ENCODE measurements around the gene AADACL2.

Gene AADACL2, protein sequence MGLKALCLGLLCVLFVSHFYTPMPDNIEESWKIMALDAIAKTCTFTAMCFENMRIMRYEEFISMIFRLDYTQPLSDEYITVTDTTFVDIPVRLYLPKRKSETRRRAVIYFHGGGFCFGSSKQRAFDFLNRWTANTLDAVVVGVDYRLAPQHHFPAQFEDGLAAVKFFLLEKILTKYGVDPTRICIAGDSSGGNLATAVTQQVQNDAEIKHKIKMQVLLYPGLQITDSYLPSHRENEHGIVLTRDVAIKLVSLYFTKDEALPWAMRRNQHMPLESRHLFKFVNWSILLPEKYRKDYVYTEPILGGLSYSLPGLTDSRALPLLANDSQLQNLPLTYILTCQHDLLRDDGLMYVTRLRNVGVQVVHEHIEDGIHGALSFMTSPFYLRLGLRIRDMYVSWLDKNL

DNA sequence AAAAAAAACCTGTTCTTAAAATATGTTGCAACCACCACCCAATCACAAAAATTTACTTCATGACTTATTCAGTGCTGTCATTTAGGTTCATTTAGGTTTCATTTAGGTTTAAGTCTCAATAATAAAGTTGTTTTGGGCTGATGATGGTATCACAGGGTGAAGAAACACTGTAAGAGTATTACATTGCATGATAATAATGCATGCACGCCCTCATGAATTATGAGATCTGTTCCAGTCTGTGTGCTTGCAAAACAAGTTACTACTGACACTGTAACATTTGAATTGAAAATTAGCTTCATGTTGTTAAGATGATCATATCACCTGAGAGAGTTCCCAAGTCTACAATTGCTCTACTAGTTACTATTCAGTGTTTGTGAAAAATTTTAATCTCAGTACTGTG is at the start of gene AADACL2:
Gene AADACL2 (plus strand): TSS at position 315 of the 400 bp plus-strand sequence. CDS start 109 bp downstream, outside the sequence.
- DNase-seq (ENCODE audit: low read depth in 1 of 2, low spot score in 1 of 2): no peak

DNA sequence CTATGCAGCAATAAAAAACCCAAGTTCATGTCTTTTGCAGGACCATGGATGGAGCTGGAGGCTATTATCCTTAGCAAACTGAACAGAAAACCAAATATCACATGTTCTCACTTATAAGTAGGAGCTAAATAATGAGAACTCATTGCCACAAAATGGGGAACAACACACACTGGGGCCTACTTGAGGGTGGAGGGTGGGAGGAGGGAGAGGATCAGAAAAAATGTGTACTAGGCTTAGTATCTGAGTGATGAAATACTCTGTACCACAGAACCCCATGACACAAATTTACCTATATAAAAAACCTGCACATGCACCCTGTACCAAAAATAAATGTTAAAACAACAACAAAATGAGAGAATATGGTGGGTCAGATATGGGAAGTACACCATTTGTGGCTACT is 49.6 kb upstream of the AADACL2 start:
- no peak for DNase-seq (ENCODE audit: low read depth in 1 of 2, low spot score in 1 of 2)

DNA sequence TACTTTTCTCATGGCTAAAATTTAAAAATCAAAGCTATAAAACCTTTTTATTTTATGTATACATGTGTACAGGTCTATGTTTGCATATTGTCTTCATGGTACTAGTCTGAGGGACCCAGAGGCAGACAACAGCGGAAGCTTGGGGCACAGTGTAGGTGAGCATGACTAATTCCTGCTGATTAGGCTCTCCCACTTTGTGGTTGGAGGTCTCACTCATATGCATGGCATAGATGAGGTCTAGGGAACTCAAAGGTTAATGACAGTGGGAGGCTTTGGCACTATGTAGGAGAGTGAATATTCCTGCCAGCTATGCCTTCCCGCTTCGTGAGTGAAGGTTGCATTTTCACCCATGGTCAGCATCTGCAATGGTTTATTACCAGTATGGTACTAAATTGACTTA is 47.5 kb upstream of the AADACL2 start:
- DNase-seq (ENCODE audit: low read depth in 1 of 2, low spot score in 1 of 2): no peak

DNA sequence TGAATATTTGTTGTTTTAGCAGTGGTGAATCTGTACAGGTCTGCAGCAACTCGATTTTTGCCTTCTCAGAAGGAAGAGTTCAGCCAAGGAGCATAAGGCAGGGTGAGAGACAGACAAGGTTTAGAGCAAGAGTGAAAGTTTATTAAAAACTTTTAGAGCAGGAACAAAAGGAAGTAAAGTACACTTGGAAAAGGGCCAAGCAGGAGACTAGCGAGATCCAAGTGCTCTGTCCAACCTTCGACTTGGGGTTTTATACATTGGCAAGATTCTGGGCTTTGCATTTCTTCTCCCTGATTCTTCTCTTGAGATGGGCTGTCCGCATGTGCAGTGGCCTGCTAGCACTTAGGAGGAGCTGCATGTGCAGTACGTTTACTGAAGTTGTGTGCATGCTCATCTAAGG is 46.7 kb upstream of the AADACL2 start:
- DNase-seq (ENCODE audit: low read depth in 1 of 2, low spot score in 1 of 2): no peak

DNA sequence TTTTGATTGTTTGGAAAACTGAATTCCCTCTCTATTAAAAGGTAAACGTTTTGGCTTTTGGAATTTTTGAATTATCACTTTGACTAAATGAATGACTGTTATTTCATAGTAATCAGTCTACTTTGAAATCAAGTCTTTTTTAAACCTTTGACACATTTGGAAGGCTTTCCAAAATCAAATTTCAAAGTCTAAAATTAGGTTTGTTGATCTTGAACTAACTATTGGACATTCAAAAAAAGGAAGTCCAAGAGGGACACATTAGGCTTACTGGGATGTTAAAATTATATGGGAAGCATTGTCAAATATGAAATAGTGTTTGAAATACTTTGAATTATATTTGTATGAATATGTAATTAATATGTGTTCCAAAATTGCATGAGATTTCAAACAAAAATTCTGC is 45.2 kb upstream of the AADACL2 start:
- no peak for DNase-seq (ENCODE audit: low read depth in 1 of 2, low spot score in 1 of 2)

DNA sequence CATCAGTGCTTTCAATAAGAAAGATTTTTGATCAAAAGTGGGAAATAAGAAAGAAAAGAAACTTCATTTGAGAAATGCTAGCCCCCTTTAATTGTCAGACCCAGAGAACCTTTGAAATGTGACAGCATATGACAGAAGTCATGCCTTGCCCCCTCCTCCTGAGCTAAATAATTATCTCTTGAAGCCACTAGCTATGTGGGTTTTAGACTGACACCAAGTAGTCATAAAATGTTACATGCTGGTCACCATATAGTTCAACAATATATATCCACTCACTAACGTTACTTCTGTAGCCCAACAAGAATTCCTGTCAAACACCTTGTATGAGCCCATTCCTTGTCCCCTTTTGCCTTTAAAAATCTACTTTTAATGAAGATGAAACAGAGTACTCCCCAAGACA is 43.1 kb upstream of the AADACL2 start:
- no peak for DNase-seq (ENCODE audit: low read depth in 1 of 2, low spot score in 1 of 2)

DNA sequence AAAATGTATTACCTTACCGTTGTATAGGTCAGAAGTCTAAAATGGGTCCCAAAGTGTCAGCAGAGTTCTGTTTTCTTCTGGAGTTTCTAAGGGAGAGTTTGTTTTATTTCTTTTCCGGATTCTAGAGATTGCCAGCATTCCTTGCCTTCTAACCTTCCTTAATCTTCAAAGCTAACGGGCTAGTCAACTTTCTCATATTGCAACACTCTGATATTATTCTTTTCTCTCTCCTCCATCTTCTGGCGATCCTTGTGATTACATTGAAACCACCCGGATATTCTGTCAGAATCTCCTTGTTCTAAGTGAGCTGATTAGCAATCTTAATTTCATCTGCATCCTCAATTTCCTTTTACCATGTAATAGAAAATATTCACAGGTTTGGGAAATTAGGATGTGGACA is 36.2 kb upstream of the AADACL2 start:
- DNase-seq (ENCODE audit: low read depth in 1 of 2, low spot score in 1 of 2): no peak

DNA sequence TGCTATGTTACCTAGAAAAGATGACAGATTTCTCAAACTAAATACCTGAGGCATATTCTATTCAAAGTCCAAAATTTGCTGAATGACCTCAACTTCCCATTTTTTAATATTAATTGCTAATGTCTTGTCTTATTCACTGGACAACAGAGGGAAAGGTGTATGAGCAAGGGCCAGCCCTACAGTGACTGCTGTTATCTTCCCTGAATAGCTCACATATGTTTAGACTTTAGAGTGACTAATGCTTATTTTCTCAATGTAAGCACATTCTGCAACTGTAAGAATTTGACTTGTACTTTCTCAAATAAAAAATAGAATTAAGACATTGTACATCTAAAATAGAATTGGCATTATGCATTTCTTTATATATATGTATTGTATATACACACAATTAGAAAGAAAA is 26.5 kb upstream of the AADACL2 start:
- no peak for DNase-seq (ENCODE audit: low read depth in 1 of 2, low spot score in 1 of 2)

DNA sequence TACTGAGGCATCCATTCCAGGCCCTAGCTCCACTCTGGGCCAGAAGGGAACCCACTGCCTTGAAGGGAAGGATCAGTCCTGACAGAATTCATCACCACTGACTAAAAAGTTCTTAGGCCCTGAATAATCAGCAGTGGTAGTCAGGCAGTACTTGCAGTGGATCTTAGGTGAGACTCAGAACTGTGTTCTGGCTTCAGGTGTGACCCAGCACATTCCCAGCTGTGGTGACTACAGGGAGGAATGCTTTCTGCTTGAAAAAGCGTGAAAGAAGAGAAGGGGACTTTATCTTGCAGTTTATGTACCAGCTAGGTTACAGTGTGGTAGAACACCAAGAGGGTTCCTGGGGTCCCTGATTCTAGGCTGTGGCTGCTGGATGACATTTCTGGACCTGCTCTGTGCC is 24.9 kb upstream of the AADACL2 start:
- DNase-seq (ENCODE audit: low read depth in 1 of 2, low spot score in 1 of 2): no peak

DNA sequence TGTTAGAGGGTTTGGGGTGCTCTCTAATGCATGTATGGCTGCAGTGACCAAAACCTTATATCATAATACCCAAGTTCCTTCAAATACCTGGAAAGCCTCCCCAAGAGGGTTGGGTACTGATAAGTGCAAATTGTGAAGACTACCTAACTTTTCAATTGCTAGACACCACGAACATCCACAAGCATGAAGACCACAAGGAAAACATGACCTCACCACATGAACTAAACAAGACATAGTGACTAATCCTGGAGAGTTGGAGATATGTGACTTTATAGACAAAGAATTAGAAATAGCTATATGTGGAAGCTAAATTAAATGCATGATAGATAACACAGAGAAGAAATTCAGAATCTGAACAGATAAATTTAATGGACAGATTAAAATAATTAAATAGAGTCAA is 23.9 kb upstream of the AADACL2 start:
- no peak for DNase-seq (ENCODE audit: low read depth in 1 of 2, low spot score in 1 of 2)

DNA sequence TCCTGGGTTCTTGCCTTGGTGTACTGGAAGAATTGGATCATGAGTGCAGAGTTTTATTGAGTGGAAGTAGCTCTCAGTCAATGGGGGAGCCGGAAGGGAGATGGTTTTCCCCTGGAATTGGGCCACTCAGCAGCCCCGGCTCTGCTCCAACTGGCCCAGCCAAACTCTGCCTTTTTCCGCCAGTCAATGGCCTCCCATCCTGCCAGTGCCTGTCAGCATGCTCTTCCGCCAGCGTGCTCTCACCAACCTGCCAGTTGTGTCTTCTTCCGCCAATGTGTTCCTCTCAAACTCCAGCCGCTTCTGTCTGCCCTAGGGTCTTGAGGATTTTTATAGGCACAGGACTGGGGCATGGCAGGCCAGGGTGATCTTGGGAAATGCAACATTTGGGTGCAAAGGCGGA is 12.4 kb upstream of the AADACL2 start:
- no peak for DNase-seq (ENCODE audit: low read depth in 1 of 2, low spot score in 1 of 2)

DNA sequence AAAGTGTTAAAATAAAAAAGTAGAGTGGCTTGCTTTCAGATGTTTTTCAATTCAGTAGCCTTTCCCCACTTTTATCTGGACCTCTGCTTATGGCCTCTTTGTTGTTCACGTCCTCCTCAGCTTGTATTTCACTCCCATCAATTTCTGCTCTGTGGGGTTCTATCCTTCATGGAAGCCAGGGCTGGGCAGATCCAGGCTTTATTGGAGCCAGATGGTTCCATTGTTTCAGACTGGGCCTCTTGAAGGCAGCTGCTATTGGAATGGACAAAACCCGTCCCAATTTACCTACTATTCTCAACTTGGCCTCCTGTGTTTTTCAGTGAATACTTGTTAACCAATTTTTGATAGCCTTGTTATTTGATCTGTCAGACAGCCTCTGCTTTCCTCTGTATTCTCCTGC is 10.9 kb upstream of the AADACL2 start:
- no peak for DNase-seq (ENCODE audit: low read depth in 1 of 2, low spot score in 1 of 2)

DNA sequence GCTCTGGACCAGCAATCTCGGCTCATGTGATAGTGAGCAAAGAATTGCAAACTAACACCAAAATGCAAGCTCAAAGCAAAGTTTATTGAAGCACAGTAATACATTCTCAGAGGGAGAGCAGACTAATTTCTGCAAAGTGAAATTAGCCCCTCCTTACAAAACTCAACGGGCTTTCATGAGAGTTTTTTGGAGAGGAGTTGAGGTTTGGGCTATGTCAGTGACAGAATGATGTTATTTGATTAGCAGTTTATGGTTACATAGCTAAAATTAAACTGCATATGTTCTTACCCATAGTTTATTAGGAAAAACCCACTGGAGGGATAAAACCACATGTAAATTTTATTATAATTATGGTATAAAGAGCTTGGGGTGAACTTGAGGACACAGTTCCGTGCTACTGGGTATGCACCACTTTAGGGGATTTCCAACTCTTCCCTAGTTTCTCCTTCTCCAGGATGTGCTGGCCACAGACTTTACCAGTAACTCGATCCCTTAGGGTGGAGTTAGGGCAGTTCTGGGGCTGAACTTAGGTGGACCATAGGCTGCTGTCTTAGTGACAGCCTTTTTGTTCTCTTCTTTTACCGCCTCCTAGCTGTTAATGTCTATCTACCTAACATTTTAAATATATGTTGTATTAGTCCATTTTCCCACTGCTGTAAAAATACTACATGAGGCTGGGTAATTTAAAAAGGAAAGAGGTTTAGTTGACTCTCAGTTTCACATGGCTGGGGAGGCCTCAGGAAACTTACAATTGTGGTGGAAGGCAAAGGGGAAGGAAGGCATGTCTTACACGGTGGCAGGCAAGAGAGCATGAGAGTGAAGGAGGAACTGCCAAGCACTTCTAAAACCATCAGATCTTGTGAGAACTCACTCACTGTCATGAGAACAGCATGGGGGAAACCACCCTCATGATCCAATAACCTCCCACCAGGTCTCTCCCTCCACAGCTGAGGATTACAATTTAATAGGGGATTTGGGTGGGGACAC is 8.9 kb upstream of the AADACL2 start:
- DNase-seq (ENCODE audit: low read depth in 1 of 2, low spot score in 1 of 2): no peak

DNA sequence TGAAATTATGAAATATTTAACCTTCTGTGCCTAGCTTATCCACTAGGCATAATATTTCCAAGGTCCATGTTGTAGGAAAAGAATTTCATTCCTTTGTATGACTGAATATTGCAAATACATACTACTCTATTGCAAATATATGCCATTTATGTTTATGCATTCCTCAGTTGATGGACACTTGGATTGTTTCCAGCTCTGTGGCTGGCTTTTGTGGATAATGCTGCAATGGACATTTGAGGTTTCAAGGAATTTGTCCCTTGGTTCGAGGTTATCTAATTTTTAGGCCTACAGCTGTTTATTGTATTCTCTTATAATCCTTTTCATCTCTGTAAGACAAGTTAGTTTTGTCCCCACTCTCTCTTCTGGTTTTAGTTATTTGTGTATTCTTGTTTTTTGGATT is 7.7 kb upstream of the AADACL2 start:
- DNase-seq (ENCODE audit: low read depth in 1 of 2, low spot score in 1 of 2): no peak

DNA sequence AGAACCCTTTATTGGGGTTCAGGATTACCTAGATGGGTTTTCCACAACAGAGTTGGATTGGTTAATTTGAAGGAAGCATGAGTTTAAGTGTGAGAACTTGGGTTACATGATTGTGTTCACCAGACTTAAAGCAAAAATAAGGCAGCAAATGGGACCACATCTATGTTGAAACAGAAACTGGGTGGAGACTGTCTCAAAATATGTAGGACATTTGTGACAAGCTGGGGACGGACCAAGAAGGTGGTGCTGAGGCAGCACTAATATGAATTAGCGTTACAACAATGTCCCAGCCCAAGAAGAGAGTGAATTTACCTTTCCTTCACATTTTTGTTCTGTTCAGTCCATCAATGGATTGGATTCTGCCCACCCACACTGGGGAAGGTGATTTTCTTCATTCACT is 866 bp upstream of the AADACL2 start:
- DNase-seq (ENCODE audit: low read depth in 1 of 2, low spot score in 1 of 2): no peak

DNA sequence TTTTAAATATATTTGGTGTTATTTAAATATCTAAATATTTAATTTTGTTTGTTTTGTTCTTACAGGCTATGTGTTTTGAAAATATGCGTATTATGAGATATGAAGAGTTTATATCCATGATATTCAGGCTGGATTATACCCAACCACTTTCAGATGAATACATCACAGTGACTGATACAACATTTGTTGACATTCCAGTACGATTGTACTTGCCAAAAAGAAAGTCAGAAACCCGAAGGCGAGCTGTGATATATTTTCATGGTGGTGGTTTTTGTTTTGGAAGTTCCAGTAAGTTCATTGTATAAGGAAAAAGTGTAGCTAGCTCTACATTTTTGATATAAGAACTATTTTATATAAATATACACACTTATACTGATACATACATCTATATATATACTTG is 6.9 kb downstream of the AADACL2 start:
- no peak for DNase-seq (ENCODE audit: low read depth in 1 of 2, low spot score in 1 of 2)

DNA sequence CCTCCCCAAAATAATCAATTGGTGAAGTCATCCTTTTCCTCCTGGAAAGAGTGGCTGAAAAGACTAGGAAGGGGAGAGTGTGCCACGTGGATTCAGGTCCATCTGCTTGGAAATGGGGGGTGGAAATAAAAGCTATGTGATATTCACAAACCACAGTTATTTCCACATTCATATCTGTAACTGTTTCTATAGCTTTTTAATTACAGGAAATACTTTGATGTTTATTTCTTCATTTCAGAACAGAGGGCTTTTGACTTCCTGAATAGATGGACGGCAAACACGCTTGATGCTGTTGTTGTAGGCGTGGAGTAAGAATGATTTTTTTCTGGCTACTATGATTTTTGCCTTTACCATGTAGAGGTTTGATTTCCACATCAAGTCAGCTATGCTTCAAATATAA is 10.1 kb downstream of the AADACL2 start:
- DNase-seq (ENCODE audit: low read depth in 1 of 2, low spot score in 1 of 2): no peak

DNA sequence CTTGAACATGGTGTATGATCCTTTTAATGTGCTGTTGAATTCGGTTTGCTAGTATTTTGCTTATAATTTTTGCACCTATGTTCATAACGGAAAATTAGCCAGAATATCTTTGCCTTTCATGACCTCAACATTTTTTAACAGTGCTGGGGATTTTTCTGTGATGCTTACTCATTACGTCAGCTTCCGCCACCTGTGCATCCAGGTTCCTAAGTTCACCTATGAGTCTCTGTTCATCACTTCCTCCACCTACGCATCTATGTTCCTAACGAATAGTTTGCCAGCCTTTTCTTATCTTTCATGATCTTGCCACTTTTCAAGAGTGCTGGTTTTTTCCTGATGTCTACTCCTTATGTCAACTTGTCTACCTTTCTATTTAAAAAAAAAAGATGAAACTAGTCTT is 16.5 kb downstream of the AADACL2 start:
- DNase-seq (ENCODE audit: low read depth in 1 of 2, low spot score in 1 of 2): no peak

DNA sequence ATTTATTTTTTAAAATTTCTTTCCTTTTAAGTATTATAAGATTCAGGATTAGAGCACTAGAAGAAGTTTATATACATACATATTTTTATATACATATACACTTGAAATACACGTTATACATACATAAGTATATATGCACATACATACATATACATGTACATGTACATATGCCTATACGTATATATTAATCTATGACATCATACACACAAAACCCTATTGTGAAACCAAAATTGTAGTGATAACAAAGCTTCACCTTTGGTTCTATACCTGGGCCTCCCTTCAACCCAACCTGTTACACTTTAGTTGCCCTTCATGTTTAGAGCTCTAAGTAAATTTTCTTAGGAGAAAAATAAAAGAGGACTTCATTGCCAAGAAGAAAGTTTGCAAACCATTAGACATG is 17.0 kb downstream of the AADACL2 start:
- DNase-seq (ENCODE audit: low read depth in 1 of 2, low spot score in 1 of 2): no peak

DNA sequence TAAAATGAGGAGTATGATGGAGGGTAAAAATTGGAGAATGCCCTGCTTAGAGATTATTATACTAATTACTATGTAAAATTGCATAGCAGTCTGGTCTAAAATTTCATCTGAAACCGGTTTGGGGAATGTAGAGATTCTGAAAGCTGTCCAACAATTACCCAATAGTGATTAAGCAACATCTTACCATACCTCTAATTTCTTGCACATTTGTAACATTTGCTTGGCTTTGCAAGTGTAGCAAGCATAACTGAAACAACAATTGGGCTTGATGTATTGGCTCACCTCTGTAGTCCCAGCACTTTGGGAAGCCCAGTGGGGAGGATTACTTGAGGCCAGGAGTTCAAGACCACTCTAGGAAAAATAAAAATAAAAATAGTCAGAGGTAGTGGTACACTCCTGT is 17.4 kb downstream of the AADACL2 start:
- no peak for DNase-seq (ENCODE audit: low read depth in 1 of 2, low spot score in 1 of 2)

DNA sequence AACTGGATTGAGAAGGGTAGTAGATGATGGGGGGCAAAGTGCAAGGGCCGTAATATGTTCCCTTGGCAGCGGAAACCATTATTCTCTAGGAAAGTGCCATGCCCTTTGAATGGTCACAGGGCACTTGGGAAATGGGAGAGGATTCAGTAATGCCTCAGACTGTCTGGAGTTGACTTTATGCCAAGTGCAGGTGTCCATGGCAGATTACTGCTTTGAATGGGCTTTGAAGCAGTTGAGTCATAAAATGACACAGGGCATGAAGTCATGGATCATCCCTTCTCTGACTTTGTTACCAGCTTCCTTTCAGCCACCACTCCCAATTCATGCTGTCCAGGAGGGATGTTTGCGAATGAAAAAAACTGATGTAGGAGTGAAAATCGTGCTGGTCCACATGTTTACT is 20.1 kb downstream of the AADACL2 start:
- no peak for DNase-seq (ENCODE audit: low read depth in 1 of 2, low spot score in 1 of 2)

DNA sequence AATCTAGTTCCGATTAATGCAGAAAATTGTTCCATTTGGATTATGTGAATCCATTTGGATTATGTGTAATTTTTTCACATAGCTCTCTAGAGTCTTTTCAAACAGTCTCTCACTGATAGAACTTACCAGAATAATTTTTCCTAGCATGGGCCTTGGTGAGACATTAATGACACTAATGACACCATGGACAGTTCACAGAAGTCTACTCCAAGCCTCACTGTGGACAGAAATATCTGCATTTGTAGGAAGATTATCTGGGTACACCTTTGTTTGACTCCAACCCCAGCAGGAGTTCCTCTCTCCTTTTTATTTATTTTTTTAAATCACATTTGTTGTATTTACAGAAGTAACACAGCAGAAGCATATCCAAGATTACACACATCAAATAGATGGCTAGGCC is 27.9 kb downstream of the AADACL2 start:
- DNase-seq (ENCODE audit: low read depth in 1 of 2, low spot score in 1 of 2): no peak

Data from activated T-helper 1 cell treated with anti-CD3 and anti-CD28 coated beads, Interleukin-2, amount 50 U/mL, for 16 hours (primary cell).